IMR-90 (cell line): ENCODE data around the gene CNOT2. TPM values are rescaled to one million over a fixed set of nuclear protein-coding genes. Genes with fewer than 3 reads are reported as not detected.

ENCODE experiments used
- ATAC-seq: fragments of 200-7000 bp; cut with Tn5 transposase; 2 replicates; pipeline ENCODE4 v1.9.1; 2020; ENCODE audit warnings: low read depth, mild to moderate bottlenecking, moderate library complexity
- BruUV-seq: library from RNA; stranded (reverse); fragments of 400-500 nt; replicated peaks from 2 replicates; lab custom pipeline; 2021; lab: Mats Ljungman, UMichigan
- CTCF ChIA-PET: fragments of 300-600 bp; formaldehyde crosslinking; extraction: SDS; loops from one replicate; lab custom pipeline; 2021; ENCODE audit warnings: antibody characterized with exemption; lab: Yijun Ruan, JAX
- POLR2A ChIA-PET: fragments of 300-600 bp; sonication (Branson Sonifier 250); formaldehyde crosslinking; loops from one replicate; lab custom pipeline; 2022; ENCODE audit warnings: antibody characterized with exemption; ENCODE audit not compliant: unreplicated experiment; lab: Charles Lee
- DNase-seq: peaks from one replicate; pipeline ENCODE4 v3.0.0; 2013
- H2AFZ ChIP-seq: replicated peaks from 2 replicates; pipeline ENCODE3; 2013; ENCODE audit warnings: low read length, mild to moderate bottlenecking; ENCODE audit not compliant: poor library complexity
- H2AK5ac ChIP-seq: 2 replicates; pipeline ENCODE4 v1.6.1; 2013; ENCODE audit warnings: low read depth, low read length, inconsistent platforms
- H2AK9ac ChIP-seq: replicated peaks from 2 replicates; pipeline ENCODE3; 2013; ENCODE audit warnings: mild to moderate bottlenecking, low read depth, low read length, moderate library complexity; ENCODE audit not compliant: poor library complexity
- H2BK120ac ChIP-seq: 2 replicates; pipeline ENCODE4 v1.6.1; 2013; ENCODE audit warnings: low read depth, low read length, inconsistent platforms
- H2BK15ac ChIP-seq: 3 replicates; pipeline ENCODE4 v1.6.1; 2013; ENCODE audit warnings: low read depth, low read length, inconsistent platforms
- H2BK20ac ChIP-seq: 2 replicates; pipeline ENCODE4 v1.6.1; 2013; ENCODE audit warnings: low read depth, mild to moderate bottlenecking, inconsistent platforms, low read length, moderate library complexity
- H2BK5ac ChIP-seq: 2 replicates; pipeline ENCODE4 v1.6.1; 2013; ENCODE audit warnings: mild to moderate bottlenecking, low read depth, low read length, inconsistent platforms; ENCODE audit not compliant: poor library complexity, severe bottlenecking
- H3K14ac ChIP-seq: replicated peaks from 2 replicates; pipeline ENCODE4 v1.6.1; 2013; ENCODE audit warnings: low read depth, low read length, inconsistent platforms
- H3K18ac ChIP-seq: 2 replicates; pipeline ENCODE4 v1.6.1; 2013; ENCODE audit warnings: low read depth, low read length, control low read depth
- H3K23ac ChIP-seq: 2 replicates; pipeline ENCODE4 v1.6.1; 2013; ENCODE audit warnings: low read depth, low read length, inconsistent platforms
- H3K27ac ChIP-seq: 2 replicates; pipeline ENCODE4 v1.5.1; 2013; ENCODE audit warnings: mild to moderate bottlenecking, control low read depth, low read length; ENCODE audit not compliant: insufficient read depth
- H3K27me3 ChIP-seq: 2 replicates; pipeline ENCODE4 v1.6.1; 2013; ENCODE audit warnings: low read length; ENCODE audit not compliant: control insufficient read depth, insufficient read depth
- H3K36me3 ChIP-seq: 2 replicates; pipeline ENCODE4 v1.6.1; 2013; ENCODE audit warnings: low read length, mixed read lengths; ENCODE audit not compliant: control insufficient read depth, insufficient read depth
- H3K4ac ChIP-seq: 2 replicates; pipeline ENCODE4 v1.6.1; 2013; ENCODE audit warnings: low read depth, low read length, inconsistent platforms
- H3K4me1 ChIP-seq: 2 replicates; pipeline ENCODE4 v1.6.1; 2013; ENCODE audit warnings: low read length, mixed read lengths; ENCODE audit not compliant: control insufficient read depth, insufficient read depth
- H3K4me2 ChIP-seq: 2 replicates; pipeline ENCODE4 v1.6.1; 2013; ENCODE audit warnings: low read depth, mild to moderate bottlenecking, control low read depth, low read length, moderate library complexity
- H3K4me3 ChIP-seq: 2 replicates; pipeline ENCODE4 v1.5.1; 2013; ENCODE audit warnings: low read depth, mild to moderate bottlenecking, control low read depth, low read length, moderate library complexity; ENCODE audit not compliant: insufficient read depth
- H3K56ac ChIP-seq: 2 replicates; pipeline ENCODE4 v1.6.1; 2013; ENCODE audit warnings: low read length, inconsistent platforms; ENCODE audit not compliant: insufficient read depth; ENCODE audit errors: extremely low read depth
- H3K79me1 ChIP-seq, 2 experiments: 2 replicates each; pipeline ENCODE4 v1.6.1; 2013; ENCODE audit warnings: low read length in 2 of 2, inconsistent platforms in 1 of 2, low read depth in 1 of 2
- H3K9ac ChIP-seq: 2 replicates; pipeline ENCODE4 v1.6.1; 2013; ENCODE audit warnings: low read depth, low read length, control low read depth
- H3K9me1 ChIP-seq: 2 replicates; pipeline ENCODE4 v1.6.1; 2013; ENCODE audit warnings: low read length, inconsistent platforms; ENCODE audit not compliant: insufficient read depth
- H3K9me3 ChIP-seq: 2 replicates; pipeline ENCODE4 v1.6.1; 2013; ENCODE audit warnings: low read length; ENCODE audit not compliant: control insufficient read depth, insufficient read depth
- H4K20me1 ChIP-seq: 2 replicates; pipeline ENCODE4 v1.6.1; 2013; ENCODE audit warnings: low read length, inconsistent platforms; ENCODE audit not compliant: insufficient read depth
- H4K5ac ChIP-seq: 2 replicates; pipeline ENCODE4 v1.6.1; 2013; ENCODE audit warnings: mild to moderate bottlenecking, low read depth, low read length, control low read depth
- H4K8ac ChIP-seq, 2 experiments: 2 replicates each; pipeline ENCODE4 v1.6.1; 2013; ENCODE audit warnings: low read depth in 2 of 2, low read length in 2 of 2, control low read depth in 1 of 2, inconsistent platforms in 1 of 2
- H4K91ac ChIP-seq: 2 replicates; pipeline ENCODE4 v1.6.1; 2013; ENCODE audit warnings: low read depth, low read length, inconsistent platforms; ENCODE audit not compliant: insufficient read depth
- CEBPB ChIP-seq: IDR thresholded peaks from 2 replicates; pipeline ENCODE4 v1.6.1; 2012; ENCODE audit warnings: low read depth, low read length, improper control_type of control experiment
- FOS ChIP-seq: fragments of 150-350 bp; IDR thresholded peaks from 2 replicates; pipeline ENCODE4 v1.6.1; 2016; ENCODE audit warnings: low read depth, low read length
- WGBS, 2 experiments: methylation state at CpG; one replicate each; pipeline versions ENCODE4 v1.1.5 to v1.1.7; 2013; ENCODE audit warnings: missing lambda C conversion rate in 2 of 2; ENCODE audit not compliant: insufficient read length in 1 of 2; ENCODE audit errors: extremely low coverage in 2 of 2; 5-methylcytosine and 5-hydroxymethylcytosine counted together
- dilution Hi-C: fragments of 300-500 bp; cut with HindIII; formaldehyde crosslinking; loops from one replicate; pipeline ENCODE4 v1.14.3; 2018; ENCODE audit warnings: low sequenced_read_pairs; ENCODE audit not compliant: unreplicated experiment
- in situ Hi-C: fragments of 300-500 bp; cut with MboI; formaldehyde crosslinking; loops from 3 replicates; pipeline ENCODE4 v1.14.3; 2019; ENCODE audit warnings: low sequenced_read_pairs, inconsistent platforms, mixed read lengths
- intact Hi-C: fragments of 100-400 bp; cut with micrococcal nuclease; formaldehyde crosslinking; loops from 2 replicates; pipeline ENCODE4 v1.10.0; 2022
- polyA plus RNA-seq, 3 experiments: library from polyadenylated mRNA; depleted of rRNA; stranded (reverse); fragments of >200 nt; gene quantifications; 2 replicates each; pipeline ENCODE4 v1.2.3, GENCODE V29; 2012; ENCODE audit warnings: low replicate concordance in 1 of 3
- total RNA-seq: library from RNA; depleted of rRNA; stranded (reverse); fragments of >200 nt; gene quantifications from 2 replicates; pipeline ENCODE4 v1.2.3, GENCODE V29; 2012

The CNOT2 gene
- total and polyA plus RNA-seq, 2 of the 4 experiments (the other 2 are of a cell fraction) = 63.4 to 159 TPM

- Histone ChIP-seq H3K14ac (no peak overlapping the region), H3K9me3 (no peaks in the 10 kb centered on the region), H3K4me3 (no peak overlapping the region), H2BK20ac (no peak overlapping the region), H2BK120ac (no peak overlapping the region), H3K9ac (no peak overlapping the region), H3K27me3 (no peaks in the 10 kb centered on the region), H2AK5ac (no peak overlapping the region), H4K5ac (no peak overlapping the region), H3K79me1 (no peaks in the 10 kb centered on the region), H3K9me1 (no peaks in the 10 kb centered on the region), H2AK9ac (no peak overlapping the region), H3K36me3 (no peaks in the 10 kb centered on the region), H3K4me2 (no peak overlapping the region), H2BK15ac (no peak overlapping the region), H3K4ac (no peak overlapping the region), H2AFZ (no peak overlapping the region), H3K27ac (no peak overlapping the region), H4K8ac (no peak overlapping the region), H3K18ac (no peak overlapping the region), H4K91ac (no peak overlapping the region), H3K4me1 (no peaks in the 10 kb centered on the region), H2BK5ac (no peak overlapping the region), H4K20me1 (no peaks in the 10 kb centered on the region), H3K56ac (no peak overlapping the region), H3K23ac (no peak overlapping the region)
- TF ChIP-seq FOS (no peak), CEBPB (no peak)
- in situ Hi-C loops (no loop called here), intact Hi-C loops (no loop called here), dilution Hi-C loops (no loop called here)
- ChIA-PET POLR2A (no interaction called here), CTCF (no interaction called here)
- DNase-seq = no peak
- no TSS peak for BruUV-seq
- no peak for ATAC-seq
- no CpG with 5 or more reads among the region's 1 CpG for WGBS, 2 experiments
These were observed 159.4 kb downstream of the CNOT2 start for GRCh38 chr12:70402597-70402996.
